ENCODE results near the gene ELOVL4. TPM values are rescaled to one million over a fixed set of nuclear protein-coding genes. Genes with fewer than 3 reads are reported as not detected.
A peak's percentile ranks its signal among the peaks of the same experiment; 100 is the strongest.

Gene ELOVL4
- total RNA-seq, 1 donor from 2014 or later = 9.1 TPM

DNA sequence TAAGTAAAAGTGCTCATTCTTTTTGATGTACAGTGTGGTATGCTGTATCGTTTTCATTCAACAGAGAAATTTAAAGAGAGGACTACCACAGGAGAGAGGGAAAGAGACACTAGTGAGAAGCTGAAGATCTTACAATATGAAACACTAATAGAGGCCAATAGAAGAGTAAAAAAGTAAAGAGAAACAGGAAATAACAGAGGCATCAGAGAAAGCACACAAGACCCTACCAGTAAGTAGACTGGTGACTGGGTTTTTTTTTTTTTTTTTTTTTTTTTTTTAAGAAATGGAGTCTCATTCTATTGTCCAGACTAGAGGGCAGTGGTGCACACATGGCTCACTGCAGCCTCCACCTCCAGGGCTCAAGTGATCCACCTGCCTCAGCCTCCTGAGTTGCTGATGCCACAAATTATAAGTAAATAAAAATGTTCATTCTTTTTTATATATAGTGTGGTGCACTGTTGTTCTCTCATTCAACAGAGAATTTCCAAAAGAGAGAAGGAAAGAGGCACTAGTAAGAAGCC is 18.8 kb downstream of the ELOVL4 start:
- Mint-ChIP-seq H3K36me3 (peaks cover 2% of the 10 kb centered on the region), H3K27ac (peak overlapping the region; percentile 10), H3K27me3 (no peaks in the 10 kb centered on the region), H3K4me3 (no peak overlapping the region), H3K4me1 (ENCODE audit: unreplicated experiment) (peaks cover 6% of the 10 kb centered on the region), H3K9me3 (no peaks in the 10 kb centered on the region)
- DNase-seq (ENCODE audit: extremely low spot score, unreplicated experiment) = no peak
- TF ChIP-seq, protein P1, sequence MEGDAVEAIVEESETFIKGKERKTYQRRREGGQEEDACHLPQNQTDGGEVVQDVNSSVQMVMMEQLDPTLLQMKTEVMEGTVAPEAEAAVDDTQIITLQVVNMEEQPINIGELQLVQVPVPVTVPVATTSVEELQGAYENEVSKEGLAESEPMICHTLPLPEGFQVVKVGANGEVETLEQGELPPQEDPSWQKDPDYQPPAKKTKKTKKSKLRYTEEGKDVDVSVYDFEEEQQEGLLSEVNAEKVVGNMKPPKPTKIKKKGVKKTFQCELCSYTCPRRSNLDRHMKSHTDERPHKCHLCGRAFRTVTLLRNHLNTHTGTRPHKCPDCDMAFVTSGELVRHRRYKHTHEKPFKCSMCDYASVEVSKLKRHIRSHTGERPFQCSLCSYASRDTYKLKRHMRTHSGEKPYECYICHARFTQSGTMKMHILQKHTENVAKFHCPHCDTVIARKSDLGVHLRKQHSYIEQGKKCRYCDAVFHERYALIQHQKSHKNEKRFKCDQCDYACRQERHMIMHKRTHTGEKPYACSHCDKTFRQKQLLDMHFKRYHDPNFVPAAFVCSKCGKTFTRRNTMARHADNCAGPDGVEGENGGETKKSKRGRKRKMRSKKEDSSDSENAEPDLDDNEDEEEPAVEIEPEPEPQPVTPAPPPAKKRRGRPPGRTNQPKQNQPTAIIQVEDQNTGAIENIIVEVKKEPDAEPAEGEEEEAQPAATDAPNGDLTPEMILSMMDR (conservative IDR thresholded peaks at IDR 0.05) = no peak

DNA sequence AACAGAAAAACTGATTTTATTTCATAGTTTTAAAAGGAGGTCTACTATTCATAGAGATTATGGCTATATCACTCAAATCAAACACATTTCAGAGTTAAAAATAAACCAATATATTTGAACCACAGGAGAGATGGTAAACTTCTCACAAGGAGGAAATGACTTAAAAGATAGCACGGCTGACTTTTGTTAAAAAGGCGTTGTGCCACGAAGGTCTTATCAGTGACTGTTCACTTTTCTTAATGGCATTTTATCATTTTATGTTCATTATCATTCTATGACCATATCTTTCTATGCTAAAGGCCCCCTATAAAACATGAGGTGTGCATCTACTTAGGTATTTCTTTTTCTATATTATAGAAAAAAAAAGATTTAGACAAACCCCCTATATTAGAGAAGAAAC is 19.6 kb downstream of the ELOVL4 start:
- no peaks in the 10 kb centered on the region for H3K9me3 Mint-ChIP-seq
- H3K36me3 Mint-ChIP-seq = peaks cover 4% of the 10 kb centered on the region
- TF ChIP-seq, protein P1 (conservative IDR thresholded peaks at IDR 0.05) = no peak
- peaks cover 6% of the 10 kb centered on the region for H3K4me1 Mint-ChIP-seq (ENCODE audit: unreplicated experiment)
- no peak overlapping the region for H3K27ac Mint-ChIP-seq
- H3K27me3 Mint-ChIP-seq = no peaks in the 10 kb centered on the region
- DNase-seq (ENCODE audit: extremely low spot score, unreplicated experiment) = no peak
- no peak overlapping the region for H3K4me3 Mint-ChIP-seq

DNA sequence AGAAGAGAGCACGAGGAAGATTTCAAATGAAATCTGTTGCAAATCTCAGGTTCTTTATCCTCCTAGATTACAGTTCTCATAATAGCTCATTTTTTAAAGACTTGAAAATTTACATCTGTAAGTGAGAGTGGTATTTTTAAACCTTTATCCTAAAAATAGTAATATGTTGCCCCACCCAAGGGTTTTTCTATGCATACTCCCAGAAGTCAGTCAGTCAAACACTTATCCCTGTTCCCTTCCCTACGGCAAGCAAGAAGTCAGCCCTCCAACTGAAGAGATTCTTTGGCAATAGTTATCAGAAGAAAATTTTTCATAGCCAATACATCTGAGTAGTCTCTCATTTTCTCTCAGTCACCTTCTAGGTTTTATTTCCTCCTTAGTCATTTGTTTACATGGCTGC is 24.1 kb downstream of the ELOVL4 start:
- H3K4me1 Mint-ChIP-seq (ENCODE audit: unreplicated experiment) = peaks cover 3% of the 10 kb centered on the region
- no peaks in the 10 kb centered on the region for H3K27me3 Mint-ChIP-seq
- no peak for DNase-seq (ENCODE audit: extremely low spot score, unreplicated experiment)
- no peak overlapping the region for H3K27ac Mint-ChIP-seq
- H3K4me3 Mint-ChIP-seq = no peak overlapping the region
- H3K9me3 Mint-ChIP-seq = no peaks in the 10 kb centered on the region
- TF ChIP-seq, protein P1 (conservative IDR thresholded peaks at IDR 0.05) = no peak
- peaks cover 4% of the 10 kb centered on the region for H3K36me3 Mint-ChIP-seq

DNA sequence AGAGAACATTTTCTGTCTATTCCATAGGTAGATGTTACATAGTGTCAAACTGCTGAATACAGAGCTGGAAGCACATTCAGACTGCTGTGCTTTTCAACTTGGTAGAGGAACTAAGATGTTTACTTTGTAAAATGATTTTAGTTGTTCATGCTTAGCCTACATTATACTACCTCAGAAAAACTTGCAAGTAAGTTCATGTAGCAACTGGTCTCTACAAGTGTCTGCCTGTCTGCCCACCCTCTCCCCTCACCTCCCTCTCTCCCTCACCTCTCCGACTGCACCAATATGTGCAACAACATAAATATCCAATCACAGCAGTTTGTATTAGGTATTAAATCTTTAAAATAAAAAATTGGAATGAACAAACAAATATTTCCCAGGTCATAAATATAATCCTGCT is 25.3 kb downstream of the ELOVL4 start:
- no peak overlapping the region for H3K27ac Mint-ChIP-seq
- no peak overlapping the region for H3K4me3 Mint-ChIP-seq
- DNase-seq (ENCODE audit: extremely low spot score, unreplicated experiment) = no peak
- H3K9me3 Mint-ChIP-seq = no peaks in the 10 kb centered on the region
- H3K36me3 Mint-ChIP-seq = peaks cover 4% of the 10 kb centered on the region
- TF ChIP-seq, protein P1 (conservative IDR thresholded peaks at IDR 0.05) = no peak
- no peaks in the 10 kb centered on the region for H3K27me3 Mint-ChIP-seq
- no peaks in the 10 kb centered on the region for H3K4me1 Mint-ChIP-seq (ENCODE audit: unreplicated experiment)

DNA sequence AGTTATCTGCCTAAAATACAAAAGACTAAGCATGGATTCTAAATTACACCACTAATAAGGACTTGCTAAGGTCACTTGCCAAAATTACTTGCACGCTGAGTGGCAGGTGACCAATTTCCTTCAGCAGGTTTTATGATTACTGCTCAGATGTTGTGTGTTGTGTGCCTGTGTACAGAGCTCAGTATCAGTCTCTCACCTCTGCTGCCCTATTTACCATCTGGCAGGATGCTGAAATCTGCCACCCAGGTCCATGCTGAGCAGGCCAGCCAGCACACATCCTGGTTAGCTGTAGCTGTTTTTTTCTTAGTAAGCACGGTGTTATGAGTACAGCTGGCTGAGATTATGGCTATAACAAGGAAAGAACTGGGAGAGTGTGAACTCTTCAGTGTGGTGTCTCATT is 34.0 kb downstream of the ELOVL4 start:
- Mint-ChIP-seq H3K4me1 (ENCODE audit: unreplicated experiment) (no peaks in the 10 kb centered on the region), H3K36me3 (no peaks in the 10 kb centered on the region), H3K9me3 (no peaks in the 10 kb centered on the region), H3K4me3 (no peak overlapping the region), H3K27me3 (no peaks in the 10 kb centered on the region), H3K27ac (no peak overlapping the region)
- TF ChIP-seq, protein P1 (conservative IDR thresholded peaks at IDR 0.05) = no peak
- DNase-seq (ENCODE audit: extremely low spot score, unreplicated experiment) = no peak

DNA sequence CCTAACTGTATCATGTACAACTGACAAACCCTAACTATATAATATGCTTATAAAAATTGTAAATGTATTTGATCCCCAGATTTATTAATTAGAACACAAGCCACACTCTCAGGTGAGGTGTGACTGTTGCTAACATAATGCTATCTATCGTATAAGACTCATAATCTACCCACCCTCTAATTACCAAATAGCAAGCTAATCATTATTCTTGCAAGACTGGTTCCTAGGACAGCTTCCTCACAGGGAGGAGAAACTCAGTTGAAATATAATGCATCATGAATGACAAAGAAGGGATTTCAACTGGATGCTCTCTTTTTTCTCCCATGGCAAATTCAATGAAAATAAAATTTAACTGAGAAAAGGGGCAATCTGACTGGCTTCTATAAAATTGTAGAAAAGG is 35.4 kb downstream of the ELOVL4 start:
- Mint-ChIP-seq H3K36me3 (no peaks in the 10 kb centered on the region), H3K4me3 (no peak overlapping the region), H3K27ac (no peak overlapping the region), H3K4me1 (ENCODE audit: unreplicated experiment) (no peaks in the 10 kb centered on the region), H3K9me3 (no peaks in the 10 kb centered on the region), H3K27me3 (peaks cover under 1% of the 10 kb centered on the region)
- TF ChIP-seq, protein P1 (conservative IDR thresholded peaks at IDR 0.05) = no peak
- no peak for DNase-seq (ENCODE audit: extremely low spot score, unreplicated experiment)

All from type B pancreatic cell (in vitro differentiated cells).